ENCODE data around the gene GHRHR. TPM values are rescaled to one million over a fixed set of nuclear protein-coding genes. Genes with fewer than 3 reads are reported as not detected.

The GHRHR gene
- total and polyA plus RNA-seq, 2 donors (not counting 1 experiment from before 2014, with no cell fraction given) = not detected

- H3K9ac ChIP-seq (ENCODE audit: low read length) = no peak overlapping the region
- H3K27ac Mint-ChIP-seq = no peak overlapping the region
- H3K27me3 Mint-ChIP-seq = no peaks in the 10 kb centered on the region
- no peaks in the 10 kb centered on the region for H3K9me3 Mint-ChIP-seq (ENCODE audit: insufficient read depth)
- DNase-seq (no peak), ATAC-seq (ENCODE audit: low read depth) (no peak)
- no peak overlapping the region for H3K4me3 Mint-ChIP-seq
- H3K4me3 ChIP-seq (ENCODE audit: control extremely low read depth in 1 of 5, extremely low read depth in 1 of 5, insufficient read depth in 1 of 5, low read depth in 2 of 5, low read length in 4 of 5) = no peak overlapping the region
- TF ChIP-seq CTCF (IDR thresholded peaks at IDR 0.05) (no peak), EZH2 (IDR thresholded peaks at IDR 0.05; ENCODE audit: borderline replicate concordance, insufficient read depth, low read depth, low read length, poor library complexity, severe bottlenecking) (no peak)
- no peak overlapping the region for H3K27ac ChIP-seq (ENCODE audit: low read length in 2 of 2)
- no peaks in the 10 kb centered on the region for H3K4me1 ChIP-seq (ENCODE audit: control insufficient read depth in 2 of 2, insufficient read depth in 2 of 2, low read length in 2 of 2)
- intact Hi-C loops (cut with micrococcal nuclease) = no loop called here
- ChIA-PET CTCF (interaction anchor here (2.6 kb wide), 1 partner anchor 8 kb away, joined by 11 read pairs; no protein-coding TSS in a partner anchor), POLR2A (no interaction called here)
- H3K4me1 Mint-ChIP-seq = no peaks in the 10 kb centered on the region
- peaks cover 0 to 22% (median 0%) of the 10 kb centered on the region in 3 donors for H3K9me3 ChIP-seq (ENCODE audit: control extremely low read depth in 1 of 3, control insufficient read depth in 2 of 3, insufficient read depth in 1 of 3, low read length in 2 of 3)
- 83% methylated on average over 8 of the region's 8 CpGs for WGBS (ENCODE audit: insufficient coverage)
- peaks cover 0 to 5% (median 0%) of the 10 kb centered on the region in 4 experiments for H3K27me3 ChIP-seq (replicated peaks in 1 of 4; ENCODE audit: control extremely low read depth in 1 of 4, control insufficient read depth in 3 of 4, insufficient read depth in 4 of 4, low read length in 3 of 4)
- H3K79me2 ChIP-seq (ENCODE audit: control insufficient read depth, insufficient read depth, low read length) = no peaks in the 10 kb centered on the region
- no peak overlapping the region for H3K4me2 ChIP-seq (replicated peaks; ENCODE audit: low read depth, low read length, poor library complexity, severe bottlenecking)
- H2AFZ ChIP-seq (ENCODE audit: insufficient read depth, low read depth, low read length, poor library complexity, severe bottlenecking) = no peak overlapping the region
- H3K36me3 ChIP-seq (replicated peaks in 1 of 2; ENCODE audit: control extremely low read depth in 1 of 2, control insufficient read depth in 1 of 2, extremely low read depth in 1 of 2, insufficient read depth in 2 of 2, low read length in 1 of 2) = no peaks in the 10 kb centered on the region
- H4K20me1 ChIP-seq (ENCODE audit: control insufficient read depth, insufficient read depth, low read length, poor library complexity, severe bottlenecking) = no peaks in the 10 kb centered on the region
These were observed 33.1 kb upstream of the GHRHR start for GRCh38 chr7:30930621-30931020.

GRCh38 chr7:30931161-30931928 lies 32.4 kb upstream of the GHRHR start:
- Mint-ChIP-seq H3K27me3 (no peaks in the 10 kb centered on the region), H3K4me3 (no peak overlapping the region), H3K27ac (no peak overlapping the region), H3K4me1 (no peaks in the 10 kb centered on the region), H3K9me3 (ENCODE audit: insufficient read depth) (no peaks in the 10 kb centered on the region)
- POLR2A ChIA-PET = no interaction called here
- no peaks in the 10 kb centered on the region for H3K79me2 ChIP-seq (ENCODE audit: control insufficient read depth, insufficient read depth, low read length)
- no peak overlapping the region for H3K9ac ChIP-seq (ENCODE audit: low read length)
- TF ChIP-seq EZH2 (IDR thresholded peaks at IDR 0.05; ENCODE audit: borderline replicate concordance, insufficient read depth, low read depth, low read length, poor library complexity, severe bottlenecking) = no peak
- TF ChIP-seq CTCF (IDR thresholded peaks at IDR 0.05) = no peak
- H4K20me1 ChIP-seq (ENCODE audit: control insufficient read depth, insufficient read depth, low read length, poor library complexity, severe bottlenecking) = no peaks in the 10 kb centered on the region
- ATAC-seq (ENCODE audit: low read depth) (no peak), DNase-seq (no peak)
- intact Hi-C loops (cut with micrococcal nuclease) = no loop called here
- WGBS (ENCODE audit: insufficient coverage) = 96% methylated on average over 22 of the region's 24 CpGs
- no peaks in the 10 kb centered on the region for H3K4me1 ChIP-seq (ENCODE audit: control insufficient read depth in 2 of 2, insufficient read depth in 2 of 2, low read length in 2 of 2)
- no peak overlapping the region for H3K27ac ChIP-seq (ENCODE audit: low read length in 2 of 2)
- CTCF ChIA-PET = interaction anchor here (2.6 kb wide), 1 partner anchor 7 kb away, joined by 11 read pairs; no protein-coding TSS in a partner anchor
- H3K4me3 ChIP-seq (ENCODE audit: control extremely low read depth in 1 of 5, extremely low read depth in 1 of 5, insufficient read depth in 1 of 5, low read depth in 2 of 5, low read length in 4 of 5) = no peak overlapping the region
- peaks cover 0 to 19% (median 0%) of the 10 kb centered on the region in 3 donors for H3K9me3 ChIP-seq (ENCODE audit: control extremely low read depth in 1 of 3, control insufficient read depth in 2 of 3, insufficient read depth in 1 of 3, low read length in 2 of 3)
- H3K4me2 ChIP-seq (replicated peaks; ENCODE audit: low read depth, low read length, poor library complexity, severe bottlenecking) = no peak overlapping the region
- peaks cover 0 to 5% (median 0%) of the 10 kb centered on the region in 4 experiments for H3K27me3 ChIP-seq (replicated peaks in 1 of 4; ENCODE audit: control extremely low read depth in 1 of 4, control insufficient read depth in 3 of 4, insufficient read depth in 4 of 4, low read length in 3 of 4)
- H2AFZ ChIP-seq (ENCODE audit: insufficient read depth, low read depth, low read length, poor library complexity, severe bottlenecking) = no peak overlapping the region
- no peaks in the 10 kb centered on the region for H3K36me3 ChIP-seq (replicated peaks in 1 of 2; ENCODE audit: control extremely low read depth in 1 of 2, control insufficient read depth in 1 of 2, extremely low read depth in 1 of 2, insufficient read depth in 2 of 2, low read length in 1 of 2)

All from B cell (primary cell).